NB4 (cell line): ENCODE data around the gene PARD6G.

Experiments used
- DNase-seq: peaks from one replicate; pipeline ENCODE4 v3.0.0; 2010; ENCODE audit warnings: low read depth
- H3K4me3 ChIP-seq: one replicate; pipeline ENCODE4 v1.5.1; 2011; ENCODE audit warnings: mild to moderate bottlenecking, low read depth, low read length, moderate library complexity
- MAX ChIP-seq: IDR thresholded peaks from 2 replicates; pipeline ENCODE4 v1.6.1; 2011; ENCODE audit warnings: low read depth, low read length
- MYC ChIP-seq: IDR thresholded peaks from 2 replicates; pipeline ENCODE4 v1.6.1; 2011; ENCODE audit warnings: low read depth, low read length
- POLR2A ChIP-seq: IDR thresholded peaks from 2 replicates; pipeline ENCODE4 v1.6.1; 2011; ENCODE audit warnings: mild to moderate bottlenecking; ENCODE audit not compliant: insufficient read length; ENCODE audit errors: extremely low read depth
- TF ChIP-seq, protein P1 (sequence below): IDR thresholded peaks from one replicate; pipeline ENCODE4 v1.5.1; 2012; ENCODE audit warnings: low read depth, low read length

Gene PARD6G

GRCh38 chr18:80208620-80209019 is 38.7 kb downstream of the PARD6G start:
- DNase-seq, result no peak
- no peak overlapping the region for H3K4me3 ChIP-seq
- TF ChIP-seq, protein P1, sequence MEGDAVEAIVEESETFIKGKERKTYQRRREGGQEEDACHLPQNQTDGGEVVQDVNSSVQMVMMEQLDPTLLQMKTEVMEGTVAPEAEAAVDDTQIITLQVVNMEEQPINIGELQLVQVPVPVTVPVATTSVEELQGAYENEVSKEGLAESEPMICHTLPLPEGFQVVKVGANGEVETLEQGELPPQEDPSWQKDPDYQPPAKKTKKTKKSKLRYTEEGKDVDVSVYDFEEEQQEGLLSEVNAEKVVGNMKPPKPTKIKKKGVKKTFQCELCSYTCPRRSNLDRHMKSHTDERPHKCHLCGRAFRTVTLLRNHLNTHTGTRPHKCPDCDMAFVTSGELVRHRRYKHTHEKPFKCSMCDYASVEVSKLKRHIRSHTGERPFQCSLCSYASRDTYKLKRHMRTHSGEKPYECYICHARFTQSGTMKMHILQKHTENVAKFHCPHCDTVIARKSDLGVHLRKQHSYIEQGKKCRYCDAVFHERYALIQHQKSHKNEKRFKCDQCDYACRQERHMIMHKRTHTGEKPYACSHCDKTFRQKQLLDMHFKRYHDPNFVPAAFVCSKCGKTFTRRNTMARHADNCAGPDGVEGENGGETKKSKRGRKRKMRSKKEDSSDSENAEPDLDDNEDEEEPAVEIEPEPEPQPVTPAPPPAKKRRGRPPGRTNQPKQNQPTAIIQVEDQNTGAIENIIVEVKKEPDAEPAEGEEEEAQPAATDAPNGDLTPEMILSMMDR, result no peak

- no peak for DNase-seq
- H3K4me3 ChIP-seq, result no peak overlapping the region
- no peak for TF ChIP-seq POLR2A
- TF ChIP-seq, protein P1, result no peak
- TF ChIP-seq MYC, result no peak
- no peak for TF ChIP-seq MAX
These were observed 42.0 kb downstream of the PARD6G start for GRCh38 chr18:80205294-80205693.

DNA sequence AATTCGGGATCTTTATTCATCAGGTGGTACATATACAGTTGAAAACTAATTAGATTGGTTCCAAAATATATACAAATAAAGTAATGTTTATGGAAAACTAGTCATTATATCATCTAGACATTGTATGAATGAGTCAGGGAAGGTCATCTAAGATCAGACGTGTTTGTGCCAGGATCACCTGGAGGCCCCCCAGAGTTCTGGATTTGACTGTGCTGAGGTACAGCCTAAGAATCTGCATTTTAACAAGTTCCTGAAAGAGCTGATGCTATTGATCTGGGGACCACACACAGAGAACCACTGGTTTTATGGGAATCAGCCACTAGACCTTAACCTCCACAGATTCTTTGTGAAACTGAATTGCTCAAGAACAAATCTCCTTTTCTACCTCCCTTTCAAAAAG is 43.2 kb downstream of the PARD6G start:
- H3K4me3 ChIP-seq, result no peak overlapping the region
- no peak for DNase-seq
- TF ChIP-seq, protein P1, result no peak
- TF ChIP-seq MAX (no peak), POLR2A (no peak), MYC (no peak)

DNA sequence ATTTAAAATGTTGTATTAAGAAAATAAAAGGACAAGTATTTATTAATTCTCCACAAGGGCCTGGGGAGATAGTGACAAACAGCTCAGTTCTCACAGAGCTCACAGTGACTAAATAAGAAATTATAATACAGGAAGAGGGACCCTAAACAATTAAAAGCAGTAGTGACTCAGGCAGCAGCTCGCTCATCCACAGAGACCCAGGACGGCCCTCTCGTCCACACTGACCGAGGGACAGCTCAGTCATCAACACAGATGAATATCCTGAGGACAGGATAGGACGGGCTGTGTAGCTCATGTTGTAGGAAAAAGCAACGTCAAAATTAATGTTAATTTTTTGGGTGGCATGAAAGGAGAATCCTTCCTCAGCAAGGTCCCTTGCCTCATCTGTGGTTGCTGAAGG is 44.1 kb downstream of the PARD6G start:
- TF ChIP-seq MYC (no peak), MAX (no peak), POLR2A (no peak)
- TF ChIP-seq, protein P1, result no peak
- H3K4me3 ChIP-seq, result no peak overlapping the region
- no peak for DNase-seq

- no peak for DNase-seq
- H3K4me3 ChIP-seq, result no peak overlapping the region
- no peak for TF ChIP-seq POLR2A
- no peak for TF ChIP-seq MAX
- TF ChIP-seq, protein P1, result no peak
- TF ChIP-seq MYC, result no peak
These were observed 44.9 kb downstream of the PARD6G start for GRCh38 chr18:80202264-80202998.

GRCh38 chr18:80201739-80202138 is 45.6 kb downstream of the PARD6G start:
- no peak overlapping the region for H3K4me3 ChIP-seq
- no peak for DNase-seq
- TF ChIP-seq, protein P1, result no peak
- TF ChIP-seq MAX (no peak), POLR2A (no peak), MYC (no peak)
